ENCODE data around the gene PTGDR.

Gene PTGDR

DNA sequence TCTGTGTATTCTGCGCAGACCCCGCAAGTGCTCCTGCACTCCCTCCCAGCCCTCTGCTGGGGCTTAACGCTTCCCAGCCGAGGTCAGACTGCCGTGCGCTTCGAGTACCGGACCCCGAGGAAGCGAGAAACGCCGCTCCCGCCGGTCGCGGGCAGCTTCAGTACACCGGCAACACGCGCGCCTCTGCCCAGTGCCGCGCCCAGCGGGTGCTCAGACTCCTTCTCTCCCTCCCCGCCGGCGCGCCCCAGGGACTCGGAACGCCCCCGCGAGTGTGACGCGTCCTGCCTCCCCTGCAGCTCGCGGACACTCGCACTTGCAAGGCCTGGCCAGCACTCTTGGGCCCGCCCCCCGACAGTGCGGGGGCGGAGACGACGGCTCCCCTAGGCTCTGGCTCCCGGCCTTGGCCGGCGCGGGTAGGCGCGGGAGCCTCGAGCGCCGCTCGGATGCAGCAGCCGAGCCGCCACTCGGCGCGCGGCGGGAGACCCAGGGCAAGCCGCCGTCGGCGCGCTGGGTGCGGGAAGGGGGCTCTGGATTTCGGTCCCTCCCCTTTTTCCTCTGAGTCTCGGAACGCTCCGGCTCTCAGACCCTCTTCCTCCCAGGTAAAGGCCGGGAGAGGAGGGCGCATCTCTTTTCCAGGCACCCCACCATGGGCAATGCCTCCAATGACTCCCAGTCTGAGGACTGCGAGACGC is 46.6 kb downstream of the PTGDR start, which contains the start of gene PTGER2:
PTGER2 (plus strand) TSS at position 410 of the 692 bp plus-strand sequence; CDS start at position 647, 237 bp downstream.
- no peak for DNase-seq

DNA sequence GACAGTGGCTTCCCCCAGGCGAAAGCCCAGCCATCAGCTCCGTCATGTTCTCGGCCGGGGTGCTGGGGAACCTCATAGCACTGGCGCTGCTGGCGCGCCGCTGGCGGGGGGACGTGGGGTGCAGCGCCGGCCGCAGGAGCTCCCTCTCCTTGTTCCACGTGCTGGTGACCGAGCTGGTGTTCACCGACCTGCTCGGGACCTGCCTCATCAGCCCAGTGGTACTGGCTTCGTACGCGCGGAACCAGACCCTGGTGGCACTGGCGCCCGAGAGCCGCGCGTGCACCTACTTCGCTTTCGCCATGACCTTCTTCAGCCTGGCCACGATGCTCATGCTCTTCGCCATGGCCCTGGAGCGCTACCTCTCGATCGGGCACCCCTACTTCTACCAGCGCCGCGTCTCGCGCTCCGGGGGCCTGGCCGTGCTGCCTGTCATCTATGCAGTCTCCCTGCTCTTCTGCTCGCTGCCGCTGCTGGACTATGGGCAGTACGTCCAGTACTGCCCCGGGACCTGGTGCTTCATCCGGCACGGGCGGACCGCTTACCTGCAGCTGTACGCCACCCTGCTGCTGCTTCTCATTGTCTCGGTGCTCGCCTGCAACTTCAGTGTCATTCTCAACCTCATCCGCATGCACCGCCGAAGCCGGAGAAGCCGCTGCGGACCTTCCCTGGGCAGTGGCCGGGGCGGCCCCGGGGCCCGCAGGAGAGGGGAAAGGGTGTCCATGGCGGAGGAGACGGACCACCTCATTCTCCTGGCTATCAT is 47.3 kb downstream of the PTGDR start:
- DNase-seq = no peak

DNA sequence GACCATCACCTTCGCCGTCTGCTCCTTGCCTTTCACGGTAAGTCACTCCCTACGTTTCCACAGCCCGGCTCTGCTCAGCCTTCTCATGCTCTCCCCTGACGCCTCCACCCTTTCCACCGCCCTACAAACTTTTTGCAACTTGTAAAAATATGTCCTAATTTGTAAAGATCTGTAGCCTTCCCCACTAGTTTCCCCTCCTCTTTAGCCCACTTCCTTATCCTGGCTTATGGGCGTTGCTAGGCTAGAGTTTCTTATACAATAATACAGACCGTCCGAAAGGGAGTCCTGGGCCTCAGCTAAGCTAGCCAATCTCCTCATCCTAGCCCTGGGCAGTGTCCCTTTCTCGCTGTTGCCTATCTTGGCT is 47.8 kb downstream of the PTGDR start:
- DNase-seq = no peak

DNA sequence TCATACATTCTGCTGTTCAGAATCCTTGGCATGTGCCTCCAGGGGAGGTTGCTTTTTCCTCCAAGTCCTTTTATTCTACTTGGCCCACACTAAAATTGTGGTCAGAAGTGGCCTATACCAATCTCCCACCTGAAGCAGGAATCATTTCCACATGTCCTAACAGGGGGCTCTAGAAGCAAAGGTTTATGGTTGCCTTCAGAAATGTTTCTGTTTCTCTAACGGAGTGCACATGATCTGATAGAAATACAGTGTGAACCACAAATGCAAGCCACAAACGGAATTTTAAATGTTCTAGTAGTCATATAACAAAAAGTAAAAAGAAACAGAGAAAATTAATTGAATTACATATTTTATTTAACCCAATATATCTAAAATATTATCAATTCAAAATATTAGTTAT is 50.6 kb downstream of the PTGDR start:
- DNase-seq = no peak

DNA sequence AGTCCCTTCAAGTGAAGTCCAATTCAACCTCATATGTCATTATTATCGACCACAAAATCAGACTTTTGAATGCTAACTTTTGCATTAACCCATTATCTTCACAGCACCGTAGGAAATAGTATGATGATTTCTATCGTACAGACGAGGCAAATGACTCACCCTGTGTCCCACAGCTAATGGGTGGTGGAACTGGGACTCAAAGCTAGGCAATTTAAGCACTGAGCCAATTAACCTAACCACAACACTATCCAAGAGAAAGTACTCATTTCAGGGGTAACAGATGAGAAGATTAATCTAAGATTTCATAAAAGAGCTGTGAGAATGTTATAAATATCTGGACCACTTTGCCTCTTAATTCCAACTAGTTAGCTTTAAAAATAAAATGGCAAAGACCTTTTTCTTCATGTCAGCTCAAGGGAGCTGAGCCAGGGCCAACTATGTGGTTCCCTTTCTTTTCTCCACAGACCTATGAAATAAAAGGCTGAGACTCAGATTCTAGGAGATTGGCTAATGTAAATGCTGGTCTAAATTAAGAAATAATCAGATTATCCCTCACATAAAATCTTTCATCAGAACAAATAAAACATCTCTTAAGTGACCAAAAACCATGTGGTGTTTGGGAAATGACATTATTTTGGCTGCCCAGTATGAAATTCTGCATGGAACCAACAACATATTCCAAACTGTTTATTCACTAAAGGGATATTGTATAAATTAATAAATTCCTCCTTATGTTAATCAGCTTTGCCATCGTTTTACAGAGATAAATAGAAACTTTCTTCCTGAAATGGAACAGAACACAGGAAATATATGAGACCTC is 51.5 kb downstream of the PTGDR start:
- no peak for DNase-seq

DNA sequence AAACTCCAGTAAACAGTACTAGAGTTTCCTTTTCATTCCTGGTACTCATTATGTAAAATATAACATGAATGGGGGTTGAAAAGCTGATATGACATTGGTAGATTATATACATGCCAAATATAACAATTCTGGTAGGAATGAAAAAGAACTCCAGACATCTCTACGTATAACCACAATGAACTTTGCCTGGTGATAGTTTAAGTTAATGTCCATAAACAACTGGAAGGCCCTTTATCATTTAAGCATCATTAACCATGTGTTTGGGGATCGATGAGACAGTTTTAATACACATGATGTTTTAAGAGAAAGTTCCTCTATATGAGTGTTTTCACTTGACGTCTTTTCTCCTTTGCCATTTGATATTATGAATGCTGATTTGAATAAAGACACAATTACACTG is 52.4 kb downstream of the PTGDR start:
- no peak for DNase-seq

DNA sequence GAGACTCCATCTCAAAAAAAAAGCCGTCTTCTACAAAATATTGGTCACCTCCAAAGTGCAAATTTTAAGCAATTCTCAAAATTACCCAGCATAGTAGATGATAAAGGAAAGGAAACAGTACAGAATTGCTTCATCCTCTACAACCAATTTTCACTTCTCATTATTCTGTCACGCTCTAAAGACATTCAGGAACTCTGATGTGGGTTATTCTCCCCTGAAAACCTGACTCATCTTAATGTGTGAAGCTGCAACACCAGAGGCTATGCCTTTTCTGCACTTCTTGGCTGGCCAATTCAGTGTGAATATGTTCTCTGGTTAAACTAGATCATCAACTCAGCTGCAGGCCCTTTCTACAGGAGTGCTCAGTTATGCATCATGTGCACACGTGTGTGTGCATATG is 57.6 kb downstream of the PTGDR start:
- no peak for DNase-seq

DNA sequence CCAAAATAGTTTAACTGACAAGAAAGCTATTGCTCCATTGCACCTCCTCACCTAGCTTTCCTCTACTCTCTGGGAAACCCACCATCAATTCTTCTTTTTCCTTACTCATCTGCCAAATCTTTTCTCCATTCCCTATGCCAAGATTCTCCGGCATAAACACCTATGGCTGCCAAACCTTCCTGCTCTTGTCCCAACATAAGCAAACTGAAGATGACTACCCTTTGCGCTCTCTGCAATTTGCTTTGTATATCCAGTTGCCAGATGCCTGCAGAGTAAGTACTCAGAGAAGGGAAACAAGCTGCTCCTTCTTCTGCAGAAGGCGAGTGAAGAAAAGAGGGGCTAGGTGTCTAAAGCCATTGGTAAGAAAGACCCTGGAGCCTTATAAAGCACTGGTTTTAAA is 58.1 kb downstream of the PTGDR start:
- DNase-seq = peak; percentile 15 to 43
